SK-N-MC (cell line): ENCODE data around the gene HIGD1C.

ENCODE experiments used
- EZH2 ChIP-seq: fragments of 200-600 bp; sonication (generic); IDR thresholded peaks from one replicate; pipeline ENCODE4 v1.6.1; 2017; ENCODE audit warnings: antibody characterized with exemption
- POLR2AphosphoS5 ChIP-seq: IDR thresholded peaks from 2 replicates; pipeline ENCODE4 v1.6.1; 2012; ENCODE audit warnings: mild to moderate bottlenecking, low read depth, low read length, borderline replicate concordance

DNA sequence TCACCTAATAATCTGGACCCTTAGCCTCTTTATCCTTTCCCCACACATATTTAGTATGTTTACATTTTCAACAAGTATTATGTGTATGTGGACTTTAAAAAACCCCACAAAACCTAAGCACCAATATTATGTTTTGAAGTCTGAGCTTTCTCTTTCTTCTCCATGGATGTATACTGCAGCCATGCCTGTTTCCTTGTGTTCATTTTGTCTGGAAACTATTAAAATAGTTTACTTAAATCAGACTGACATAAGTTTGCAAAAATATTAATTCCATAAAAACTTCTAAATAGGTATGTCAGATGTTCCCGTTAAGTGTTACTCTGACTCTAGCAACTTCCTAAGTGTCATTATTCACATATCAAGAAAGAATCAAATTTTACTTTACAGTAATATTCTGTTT is 2.9 kb downstream of the HIGD1C start:
- TF ChIP-seq POLR2AphosphoS5 = no peak
- no peak for TF ChIP-seq EZH2
